Lung (tissue), 12 donors: Measurements from ENCODE around the gene ROPN1. TPM values are rescaled to one million over a fixed set of nuclear protein-coding genes. Genes with fewer than 3 reads are reported as not detected.

Source experiments
- ATAC-seq: fragments of 200-7000 bp; cut with Tn5 transposase; one replicate; pipeline ENCODE4 v1.9.1; 2020; ENCODE audit warnings: moderate number of reproducible peaks; ENCODE audit not compliant: insufficient read depth, low FRiP score
- DNase-seq, 3 donors: peaks; one replicate each; pipeline ENCODE4 v3.0.0-alpha.2; 2013 to 2017
- H3K27ac ChIP-seq, 2 donors: one replicate each; pipeline ENCODE4 v1.5.1; 2013; ENCODE audit warnings: mild to moderate bottlenecking in 2 of 2, moderate library complexity in 2 of 2, control low read depth in 1 of 2, inconsistent platforms in 1 of 2, low read depth in 1 of 2, low read length in 1 of 2
- H3K27me3 ChIP-seq, 3 donors: one replicate each; pipeline ENCODE4 v1.5.1; 2013; ENCODE audit warnings: low read length in 2 of 3; ENCODE audit not compliant: control insufficient read depth in 3 of 3, insufficient read depth in 3 of 3
- H3K36me3 ChIP-seq, 4 donors: one replicate each; pipeline ENCODE4 v1.5.1; 2013; ENCODE audit warnings: low read length in 4 of 4, mild to moderate bottlenecking in 1 of 4, moderate library complexity in 1 of 4; ENCODE audit not compliant: control insufficient read depth in 4 of 4, insufficient read depth in 4 of 4
- H3K4me1 ChIP-seq, 5 donors: one replicate each; pipeline ENCODE4 v1.5.1; 2013; ENCODE audit warnings: low read length in 5 of 5, mild to moderate bottlenecking in 2 of 5, moderate library complexity in 1 of 5; ENCODE audit not compliant: control insufficient read depth in 5 of 5, insufficient read depth in 5 of 5
- H3K4me3 ChIP-seq: one replicate; pipeline ENCODE4 v1.5.1; 2013; ENCODE audit warnings: mild to moderate bottlenecking, control low read depth, moderate library complexity
- H3K9ac ChIP-seq, 2 donors: one replicate each; pipeline ENCODE4 v1.5.1; 2013; ENCODE audit warnings: low read length in 2 of 2, control low read depth in 1 of 2; ENCODE audit not compliant: insufficient read depth in 1 of 2
- H3K9me3 ChIP-seq, 4 donors: one replicate each; pipeline ENCODE4 v1.5.1; 2013; ENCODE audit warnings: low read length in 3 of 4, mild to moderate bottlenecking in 1 of 4, moderate library complexity in 1 of 4; ENCODE audit not compliant: control insufficient read depth in 4 of 4, insufficient read depth in 3 of 4
- CTCF ChIP-seq: IDR thresholded peaks from 2 replicates; pipeline ENCODE4 v1.5.1; 2012; ENCODE audit warnings: mild to moderate bottlenecking; ENCODE audit errors: control extremely low read depth, extremely low read depth
- WGBS, 2 donors: extraction: QIAGEN DNeasy Blood & Tissue Kit; methylation state at CpG; one replicate each; pipeline ENCODE4 v1.1.7; 2013; 5-methylcytosine and 5-hydroxymethylcytosine counted together
- polyA plus RNA-seq, 2 donors: library from polyadenylated mRNA; stranded (reverse); fragments of 200-250 nt; gene quantifications; one replicate each; pipeline ENCODE4 v1.2.1, GENCODE V29; 2013
- total RNA-seq, 2 donors: library from RNA; depleted of rRNA in 1 of 2; stranded (reverse); fragments of >200 nt in 1 of 2; gene quantifications; one replicate each; pipeline ENCODE4 v1.2.1, GENCODE V29; 2014 to 2021
- donor health status: control.
- donor health status: control.
- donor health status: Bipolar disorder and iron deficiency.
- donor health status: healthy.
- donor health status: DM: yes; HTN: yes; CAD: no.

Gene ROPN1
- total and polyA plus RNA-seq, 4 donors = not detected

GRCh38 chr3:123939706-123940105 lies 52.2 kb downstream of the ROPN1 start:
- 86 to 92% methylated on average over 2 of the region's 2 CpGs for WGBS, 2 donors
- Histone ChIP-seq H3K4me1 (no peaks in the 10 kb centered on the region), H3K36me3 (peaks cover 2 to 36% (median 18%) of the 10 kb centered on the region in 4 donors), H3K9ac (no peak overlapping the region), H3K4me3 (no peak overlapping the region), H3K9me3 (no peaks in the 10 kb centered on the region), H3K27me3 (no peaks in the 10 kb centered on the region), H3K27ac (no peak overlapping the region)
- no peak for TF ChIP-seq CTCF
- ATAC-seq = no peak
- DNase-seq = no peak

- TF ChIP-seq CTCF = no peak
- 86 to 88% methylated on average over 2 of the region's 2 CpGs for WGBS, 2 donors
Measured at GRCh38 chr3:123936400-123936799, 55.5 kb downstream of the ROPN1 start.

GRCh38 chr3:123935830-123936229 lies 56.1 kb downstream of the ROPN1 start:
- Histone ChIP-seq H3K27me3 (no peaks in the 10 kb centered on the region), H3K27ac (no peak overlapping the region), H3K36me3 (peaks cover 0 to 40% (median 4%) of the 10 kb centered on the region in 4 donors), H3K4me3 (no peak overlapping the region), H3K4me1 (no peaks in the 10 kb centered on the region), H3K9me3 (peaks cover 0 to 2% (median 0%) of the 10 kb centered on the region in 4 donors), H3K9ac (no peak overlapping the region)
- no peak for TF ChIP-seq CTCF
- ATAC-seq (no peak), DNase-seq (no peak)

More at GRCh38 chr3:123936400-123936799, 55.5 kb downstream of the ROPN1 start:
- ATAC-seq (no peak), DNase-seq (no peak)
- peaks cover 0 to 2% (median 0%) of the 10 kb centered on the region in 4 donors for H3K9me3 ChIP-seq
- no peak overlapping the region for H3K27ac ChIP-seq
- no peak overlapping the region for H3K4me3 ChIP-seq
- H3K9ac ChIP-seq = no peak overlapping the region
- peaks cover 0 to 38% (median 4%) of the 10 kb centered on the region in 4 donors for H3K36me3 ChIP-seq
- H3K27me3 ChIP-seq = no peaks in the 10 kb centered on the region
- H3K4me1 ChIP-seq = no peaks in the 10 kb centered on the region

GRCh38 chr3:123934250-123934649 lies 57.7 kb downstream of the ROPN1 start:
- Histone ChIP-seq H3K27ac (no peak overlapping the region), H3K27me3 (no peaks in the 10 kb centered on the region), H3K9me3 (peaks cover 0 to 2% (median 0%) of the 10 kb centered on the region in 4 donors), H3K36me3 (peaks cover 2 to 35% (median 8%) of the 10 kb centered on the region in 4 donors), H3K9ac (no peak overlapping the region), H3K4me1 (no peaks in the 10 kb centered on the region), H3K4me3 (no peak overlapping the region)
- 90 to 91% methylated on average over 2 of the region's 2 CpGs for WGBS, 2 donors
- no peak for TF ChIP-seq CTCF
- ATAC-seq (no peak), DNase-seq (no peak)
